Gastroesophageal sphincter (tissue), 4 donors: ENCODE results near the gene IL1RAPL1. TPM values are rescaled to one million over a fixed set of nuclear protein-coding genes. Genes with fewer than 3 reads are reported as not detected.

Experiments
- ATAC-seq: fragments of 150-250 bp; one replicate; pipeline ENCODE4 v1.9.1; 2016; ENCODE audit warnings: mild to moderate bottlenecking, moderate library complexity
- H3K27ac ChIP-seq, 4 donors: fragments of 200-600 bp; sonication (generic) in 3 of 4; 1 replicate in 3 of 4; 2 replicates in 1 of 4; pipeline ENCODE4 v1.5.1; 2016 to 2019
- H3K27me3 ChIP-seq: fragments of 200-600 bp; sonication (generic); one replicate; pipeline ENCODE4 v1.5.1; 2019
- H3K36me3 ChIP-seq, 2 donors: fragments of 200-600 bp; sonication (generic); one replicate each; pipeline ENCODE4 v1.5.1; 2019; ENCODE audit warnings: control low read depth in 1 of 2
- H3K4me1 ChIP-seq, 3 donors: fragments of 200-600 bp; sonication (generic); 1 replicate in 2 of 3; 2 replicates in 1 of 3; pipeline ENCODE4 v1.5.1; 2016 to 2019; ENCODE audit warnings: control low read depth in 2 of 3
- H3K4me3 ChIP-seq, 2 donors: fragments of 200-600 bp; sonication (generic); one replicate each; pipeline ENCODE4 v1.5.1; 2019; ENCODE audit warnings: mild to moderate bottlenecking in 1 of 2, moderate library complexity in 1 of 2
- H3K9me3 ChIP-seq, 3 donors: fragments of 200-600 bp; sonication (generic); one replicate each; pipeline ENCODE4 v1.5.1; 2017 to 2019; ENCODE audit warnings: control low read depth in 2 of 3
- CTCF ChIP-seq, 4 experiments: fragments of 200-600 bp in 2 of 4; fragments of 450-650 bp in 2 of 4; sonication (generic) in 1 of 4; IDR thresholded peaks; one replicate each; pipeline ENCODE4 v1.5.1; 2017 to 2019; ENCODE audit warnings: antibody characterized with exemption in 4 of 4, mild to moderate bottlenecking in 2 of 4, moderate library complexity in 2 of 4
- EP300 ChIP-seq: sonication (generic); formaldehyde crosslinking; IDR thresholded peaks from one replicate; pipeline ENCODE4 v1.6.1; 2017; ENCODE audit warnings: antibody characterized with exemption, mild to moderate bottlenecking
- POLR2A ChIP-seq, 2 donors: fragments of 450-650 bp; IDR thresholded peaks; one replicate each; pipeline ENCODE4 v1.6.1; 2017; ENCODE audit warnings: antibody characterized with exemption in 2 of 2, mild to moderate bottlenecking in 2 of 2, moderate library complexity in 1 of 2
- POLR2AphosphoS5 ChIP-seq: sonication (generic); formaldehyde crosslinking; IDR thresholded peaks from one replicate; pipeline ENCODE4 v1.6.1; 2017; ENCODE audit warnings: antibody characterized with exemption
- WGBS, 2 donors: methylation state at CpG; one replicate each; pipeline ENCODE4 v1.1.5; 2018; ENCODE audit warnings: low coverage in 1 of 2; 5-methylcytosine and 5-hydroxymethylcytosine counted together
- total RNA-seq, 4 donors: library from RNA; depleted of rRNA; stranded (reverse); fragments of >200 nt; gene quantifications; one replicate each; pipeline ENCODE4 v1.1.0, GENCODE V29; 2016

IL1RAPL1 gene
- total RNA-seq, 4 donors from 2014 or later: 0.27 to 1.6 (median 0.44) TPM

GRCh38 chrX:29269390-29269789, 682.1 kb downstream of the IL1RAPL1 start:
- ATAC-seq: no peak
- no peaks in the 10 kb centered on the region for H3K36me3 ChIP-seq
- no peak overlapping the region for H3K27ac ChIP-seq
- H3K27me3 ChIP-seq: no peaks in the 10 kb centered on the region
- no peaks in the 10 kb centered on the region for H3K4me1 ChIP-seq
- TF ChIP-seq POLR2AphosphoS5: no peak
- no peak for TF ChIP-seq CTCF (IDR thresholded peaks at IDR 0.05)
- no peak for TF ChIP-seq POLR2A (IDR thresholded peaks at IDR 0.05)
- no peak for TF ChIP-seq EP300
- H3K9me3 ChIP-seq: no peaks in the 10 kb centered on the region
- H3K4me3 ChIP-seq: no peak overlapping the region

- no peak overlapping the region for H3K27ac ChIP-seq
- H3K27me3 ChIP-seq: no peaks in the 10 kb centered on the region
- no peaks in the 10 kb centered on the region for H3K4me1 ChIP-seq
- no peak for TF ChIP-seq EP300
- TF ChIP-seq CTCF (IDR thresholded peaks at IDR 0.05): no peak
- no peak for TF ChIP-seq POLR2A (IDR thresholded peaks at IDR 0.05)
- no peak for TF ChIP-seq POLR2AphosphoS5
- ATAC-seq: no peak
- H3K4me3 ChIP-seq: no peak overlapping the region
- WGBS, 2 donors: 58 to 69% methylated on average over 3 of the region's 3 CpGs
- no peaks in the 10 kb centered on the region for H3K36me3 ChIP-seq
- no peaks in the 10 kb centered on the region for H3K9me3 ChIP-seq
These were observed 687.3 kb downstream of the IL1RAPL1 start for GRCh38 chrX:29274517-29274916.

- ATAC-seq: no peak
- Histone ChIP-seq H3K27me3 (no peaks in the 10 kb centered on the region), H3K9me3 (no peaks in the 10 kb centered on the region), H3K27ac (no peak overlapping the region), H3K36me3 (no peaks in the 10 kb centered on the region), H3K4me3 (no peak overlapping the region), H3K4me1 (no peaks in the 10 kb centered on the region)
- no peak for TF ChIP-seq EP300
- no peak for TF ChIP-seq POLR2AphosphoS5
- no peak for TF ChIP-seq CTCF (IDR thresholded peaks at IDR 0.05)
- TF ChIP-seq POLR2A (IDR thresholded peaks at IDR 0.05): no peak
These were observed 688.7 kb downstream of the IL1RAPL1 start for GRCh38 chrX:29275928-29276327.

GRCh38 chrX:29281078-29281742, 694.0 kb downstream of the IL1RAPL1 start:
- WGBS, 2 donors: 78% methylated on average over 2 of the region's 2 CpGs; no CpG with 5 or more reads in 1 of the 2 donors
- no peaks in the 10 kb centered on the region for H3K27me3 ChIP-seq
- no peak overlapping the region for H3K4me3 ChIP-seq
- TF ChIP-seq CTCF (IDR thresholded peaks at IDR 0.05): no peak
- no peak for TF ChIP-seq EP300
- no peak overlapping the region for H3K27ac ChIP-seq
- ATAC-seq: no peak
- H3K36me3 ChIP-seq: no peaks in the 10 kb centered on the region
- no peaks in the 10 kb centered on the region for H3K4me1 ChIP-seq
- H3K9me3 ChIP-seq: no peaks in the 10 kb centered on the region

GRCh38 chrX:29285664-29286063, 698.4 kb downstream of the IL1RAPL1 start:
- Histone ChIP-seq H3K4me1 (no peaks in the 10 kb centered on the region), H3K27me3 (no peaks in the 10 kb centered on the region), H3K36me3 (no peaks in the 10 kb centered on the region), H3K27ac (no peak overlapping the region), H3K4me3 (no peak overlapping the region), H3K9me3 (no peaks in the 10 kb centered on the region)
- no peak for TF ChIP-seq POLR2AphosphoS5
- no peak for TF ChIP-seq EP300
- WGBS, 2 donors: 75 to 77% methylated on average over 2 of the region's 2 CpGs
- no peak for ATAC-seq
